ENCODE measurements around the gene MTMR12. TPM values are rescaled to one million over a fixed set of nuclear protein-coding genes. Genes with fewer than 3 reads are reported as not detected.

MTMR12 gene
- total and polyA plus RNA-seq, 2 of the 4 experiments (the other 2 are of a cell fraction), result 11.1 to 21.3 TPM

DNA sequence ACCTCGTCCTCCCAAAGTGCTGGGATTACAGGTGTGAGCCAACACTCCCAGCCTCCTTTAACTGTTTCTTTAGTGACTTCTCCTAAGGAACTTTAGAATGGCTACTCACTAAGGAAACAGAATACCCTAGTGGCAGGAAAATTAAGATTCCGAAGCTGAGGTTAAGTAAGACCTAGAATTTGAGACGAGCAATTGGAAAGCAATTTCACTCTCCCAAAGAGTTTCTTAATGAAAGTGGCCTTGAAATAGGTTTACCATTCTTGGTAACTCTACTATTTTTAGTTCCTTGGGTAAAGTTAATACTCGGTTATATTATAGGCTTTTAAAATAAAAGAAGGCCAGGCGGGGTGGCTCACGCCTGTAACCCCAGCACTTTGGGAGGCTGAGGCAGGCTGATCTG is 115.7 kb downstream of the MTMR12 start:
- DNase-seq, result no peak
- Histone ChIP-seq H3K27me3 (ENCODE audit: control insufficient read depth, insufficient read depth, low read length) (no peaks in the 10 kb centered on the region), H3K9ac (ENCODE audit: low read depth, low read length) (no peak overlapping the region), H3K4me1 (ENCODE audit: control insufficient read depth, insufficient read depth, low read length) (peaks cover 5% of the 10 kb centered on the region; the same call in 1 of the 2 replicates), H4K8ac (ENCODE audit: low read depth in 2 of 2, low read length in 2 of 2) (no peak overlapping the region), H3K36me3 (ENCODE audit: control insufficient read depth, insufficient read depth, low read length) (no peaks in the 10 kb centered on the region), H2BK120ac (ENCODE audit: low read depth, low read length) (no peak overlapping the region), H4K91ac (ENCODE audit: insufficient read depth, low read depth, low read length) (no peak overlapping the region), H2BK5ac (ENCODE audit: low read depth, low read length, poor library complexity, severe bottlenecking) (no peak overlapping the region), H2BK20ac (ENCODE audit: low read depth, low read length) (no peak overlapping the region), H4K20me1 (ENCODE audit: insufficient read depth, low read length) (no peaks in the 10 kb centered on the region), H3K4ac (ENCODE audit: low read depth, low read length) (no peak overlapping the region), H4K5ac (ENCODE audit: low read depth, low read length) (no peak overlapping the region), H3K4me3 (ENCODE audit: insufficient read depth, low read depth, low read length) (no peak overlapping the region), H3K56ac (ENCODE audit: extremely low read depth, insufficient read depth, low read length) (no peak overlapping the region), H3K9me3 (ENCODE audit: control insufficient read depth, insufficient read depth, low read length) (no peaks in the 10 kb centered on the region), H3K23ac (ENCODE audit: low read depth, low read length) (no peak overlapping the region), H3K4me2 (ENCODE audit: low read depth, low read length) (no peak overlapping the region), H3K14ac (replicated peaks; ENCODE audit: low read depth, low read length) (no peak overlapping the region), H3K27ac (ENCODE audit: insufficient read depth, low read length) (no peak overlapping the region), H3K18ac (ENCODE audit: low read depth, low read length) (no peak overlapping the region), H2AFZ (replicated peaks; ENCODE audit: low read length, poor library complexity) (no peak overlapping the region), H2AK5ac (ENCODE audit: low read depth, low read length) (no peak overlapping the region), H3K9me1 (ENCODE audit: insufficient read depth, low read length) (no peaks in the 10 kb centered on the region), H2AK9ac (replicated peaks; ENCODE audit: low read depth, low read length, poor library complexity) (no peak overlapping the region), H3K79me1 (ENCODE audit: low read depth in 1 of 2, low read length in 2 of 2) (no peaks in the 10 kb centered on the region), H2BK15ac (ENCODE audit: low read depth, low read length) (no peak overlapping the region)
- POLR2A ChIA-PET (ENCODE audit: unreplicated experiment), result no interaction called here
- dilution Hi-C loops (cut with HindIII; ENCODE audit: low sequenced_read_pairs, unreplicated experiment), result no loop called here
- no TSS peak for BruUV-seq (replicated peaks)
- no peak for TF ChIP-seq RCOR1 (IDR thresholded peaks at IDR 0.05; ENCODE audit: insufficient replicate concordance, low read length)
- no peak for TF ChIP-seq RFX5 (IDR thresholded peaks at IDR 0.05; ENCODE audit: low read depth, low read length)
- TF ChIP-seq, protein P1, sequence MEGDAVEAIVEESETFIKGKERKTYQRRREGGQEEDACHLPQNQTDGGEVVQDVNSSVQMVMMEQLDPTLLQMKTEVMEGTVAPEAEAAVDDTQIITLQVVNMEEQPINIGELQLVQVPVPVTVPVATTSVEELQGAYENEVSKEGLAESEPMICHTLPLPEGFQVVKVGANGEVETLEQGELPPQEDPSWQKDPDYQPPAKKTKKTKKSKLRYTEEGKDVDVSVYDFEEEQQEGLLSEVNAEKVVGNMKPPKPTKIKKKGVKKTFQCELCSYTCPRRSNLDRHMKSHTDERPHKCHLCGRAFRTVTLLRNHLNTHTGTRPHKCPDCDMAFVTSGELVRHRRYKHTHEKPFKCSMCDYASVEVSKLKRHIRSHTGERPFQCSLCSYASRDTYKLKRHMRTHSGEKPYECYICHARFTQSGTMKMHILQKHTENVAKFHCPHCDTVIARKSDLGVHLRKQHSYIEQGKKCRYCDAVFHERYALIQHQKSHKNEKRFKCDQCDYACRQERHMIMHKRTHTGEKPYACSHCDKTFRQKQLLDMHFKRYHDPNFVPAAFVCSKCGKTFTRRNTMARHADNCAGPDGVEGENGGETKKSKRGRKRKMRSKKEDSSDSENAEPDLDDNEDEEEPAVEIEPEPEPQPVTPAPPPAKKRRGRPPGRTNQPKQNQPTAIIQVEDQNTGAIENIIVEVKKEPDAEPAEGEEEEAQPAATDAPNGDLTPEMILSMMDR (conservative IDR thresholded peaks at IDR 0.05; ENCODE audit: low read depth, low read length), result no peak
- TF ChIP-seq SMC3 (IDR thresholded peaks at IDR 0.05; ENCODE audit: low read depth, low read length), result no peak
- no peak for TF ChIP-seq MAFK (IDR thresholded peaks at IDR 0.05; ENCODE audit: low read depth, low read length)
- no peak for TF ChIP-seq FOS (IDR thresholded peaks at IDR 0.05; ENCODE audit: low read depth, low read length)
- TF ChIP-seq MAZ (IDR thresholded peaks at IDR 0.05; ENCODE audit: borderline replicate concordance, low read depth, low read length), result no peak
- no peak for TF ChIP-seq NFE2L2 (IDR thresholded peaks at IDR 0.05; ENCODE audit: low read depth, low read length)
- TF ChIP-seq BHLHE40 (IDR thresholded peaks at IDR 0.05; ENCODE audit: low read depth, low read length), result no peak
- TF ChIP-seq, protein P2, sequence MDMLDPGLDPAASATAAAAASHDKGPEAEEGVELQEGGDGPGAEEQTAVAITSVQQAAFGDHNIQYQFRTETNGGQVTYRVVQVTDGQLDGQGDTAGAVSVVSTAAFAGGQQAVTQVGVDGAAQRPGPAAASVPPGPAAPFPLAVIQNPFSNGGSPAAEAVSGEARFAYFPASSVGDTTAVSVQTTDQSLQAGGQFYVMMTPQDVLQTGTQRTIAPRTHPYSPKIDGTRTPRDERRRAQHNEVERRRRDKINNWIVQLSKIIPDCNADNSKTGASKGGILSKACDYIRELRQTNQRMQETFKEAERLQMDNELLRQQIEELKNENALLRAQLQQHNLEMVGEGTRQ (IDR thresholded peaks at IDR 0.05; ENCODE audit: low read depth, low read length), result no peak
- TF ChIP-seq MXI1 (IDR thresholded peaks at IDR 0.05; ENCODE audit: borderline replicate concordance, low read depth, low read length), result no peak
- TF ChIP-seq CHD1 (IDR thresholded peaks at IDR 0.05; ENCODE audit: low read depth, low read length), result no peak
- TF ChIP-seq POLR2A (IDR thresholded peaks at IDR 0.05; ENCODE audit: low read depth, low read length), result no peak
- no peak for TF ChIP-seq CEBPB (IDR thresholded peaks at IDR 0.05; ENCODE audit: low read depth, low read length)
- no peak for TF ChIP-seq RAD21 (IDR thresholded peaks at IDR 0.05; ENCODE audit: low read length)
- TF ChIP-seq, protein P3, sequence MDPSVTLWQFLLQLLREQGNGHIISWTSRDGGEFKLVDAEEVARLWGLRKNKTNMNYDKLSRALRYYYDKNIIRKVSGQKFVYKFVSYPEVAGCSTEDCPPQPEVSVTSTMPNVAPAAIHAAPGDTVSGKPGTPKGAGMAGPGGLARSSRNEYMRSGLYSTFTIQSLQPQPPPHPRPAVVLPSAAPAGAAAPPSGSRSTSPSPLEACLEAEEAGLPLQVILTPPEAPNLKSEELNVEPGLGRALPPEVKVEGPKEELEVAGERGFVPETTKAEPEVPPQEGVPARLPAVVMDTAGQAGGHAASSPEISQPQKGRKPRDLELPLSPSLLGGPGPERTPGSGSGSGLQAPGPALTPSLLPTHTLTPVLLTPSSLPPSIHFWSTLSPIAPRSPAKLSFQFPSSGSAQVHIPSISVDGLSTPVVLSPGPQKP (IDR thresholded peaks at IDR 0.05; ENCODE audit: borderline replicate concordance, low read depth, low read length), result no peak
- in situ Hi-C loops (cut with MboI; ENCODE audit: low sequenced_read_pairs), result no loop called here
- intact Hi-C loops (cut with micrococcal nuclease), result no loop called here
- no peak for ATAC-seq (ENCODE audit: low read depth)
- WGBS, 2 experiments (ENCODE audit: extremely low coverage in 2 of 2, insufficient read length in 1 of 2), result no CpG with 5 or more reads among the region's 6 CpGs
- CTCF ChIA-PET, result no interaction called here

All from IMR-90 (cell line).